Smooth muscle cell (in vitro differentiated cells): ENCODE data around the gene TEX2. TPM values are rescaled to one million over a fixed set of nuclear protein-coding genes. Genes with fewer than 3 reads are reported as not detected.

Source experiments
- DNase-seq: peaks from one replicate; lab custom pipeline; 2025; ENCODE audit not compliant: unreplicated experiment; lab: John Stamatoyannopoulos, UW
- H2AFZ ChIP-seq: fragments of 200-600 bp; sonication (generic); 2 replicates; pipeline ENCODE4 v1.6.0; 2016; ENCODE audit warnings: antibody characterized with exemption, low read depth, mild to moderate bottlenecking
- H3F3A ChIP-seq: fragments of 200-600 bp; sonication (generic); 2 replicates; pipeline ENCODE4 v1.6.0; 2017; ENCODE audit warnings: antibody characterized with exemption, low read depth
- H3K27ac ChIP-seq: fragments of 200-600 bp; sonication (generic); 2 replicates; pipeline ENCODE4 v1.5.1; 2016; ENCODE audit warnings: low read depth, mild to moderate bottlenecking
- H3K27me3 ChIP-seq: fragments of 200-600 bp; sonication (generic); 2 replicates; pipeline ENCODE4 v1.6.1; 2016; ENCODE audit warnings: low read depth, mild to moderate bottlenecking
- H3K36me3 ChIP-seq: fragments of 200-600 bp; sonication (generic); 2 replicates; pipeline ENCODE4 v1.5.1; 2016; ENCODE audit warnings: low read depth
- H3K4me1 ChIP-seq: fragments of 200-600 bp; sonication (generic); 2 replicates; pipeline ENCODE4 v1.5.1; 2016; ENCODE audit warnings: low read depth
- H3K4me2 ChIP-seq: fragments of 200-600 bp; sonication (generic); 2 replicates; pipeline ENCODE4 v1.6.0; 2016; ENCODE audit warnings: mild to moderate bottlenecking
- H3K4me3 ChIP-seq: fragments of 200-600 bp; sonication (generic); 2 replicates; pipeline ENCODE4 v1.5.1; 2016; ENCODE audit warnings: mild to moderate bottlenecking
- H3K79me2 ChIP-seq: fragments of 200-600 bp; sonication (generic); 2 replicates; pipeline ENCODE4 v1.6.0; 2016; ENCODE audit warnings: low read depth, mild to moderate bottlenecking
- H3K9ac ChIP-seq: fragments of 200-600 bp; sonication (generic); 2 replicates; pipeline ENCODE4 v1.6.0; 2016; ENCODE audit warnings: low read depth
- H3K9me3 ChIP-seq: fragments of 200-600 bp; sonication (generic); replicated peaks from 2 replicates; pipeline ENCODE4 v1.5.1; 2016; ENCODE audit warnings: low read depth
- H4K20me1 ChIP-seq: fragments of 200-600 bp; sonication (generic); 2 replicates; pipeline ENCODE4 v1.6.0; 2016; ENCODE audit warnings: low read depth
- CTCF ChIP-seq: fragments of 200-600 bp; sonication (generic); IDR thresholded peaks from 2 replicates; pipeline ENCODE4 v1.5.1; 2017; ENCODE audit warnings: borderline replicate concordance, mild to moderate bottlenecking, antibody characterized with exemption; ENCODE audit not compliant: insufficient read depth, poor library complexity, severe bottlenecking
- WGBS: methylation state at CpG from one replicate; pipeline ENCODE4 v1.1.7; 2016; ENCODE audit warnings: low lambda C conversion rate; 5-methylcytosine and 5-hydroxymethylcytosine counted together
- polyA plus RNA-seq: library from polyadenylated mRNA; unstranded; fragments of >200 nt; fragmentation: Nextera tagmentation; extraction: Ambion mirVana; gene quantifications from 2 replicates; pipeline ENCODE4 v1.2.1, GENCODE V29; 2016
- total RNA-seq: library from RNA; depleted of rRNA; stranded (reverse); fragments of >200 nt; gene quantifications from 2 replicates; pipeline ENCODE4 v1.2.3, GENCODE V29; 2014

The TEX2 gene
- total and polyA plus RNA-seq, 2 experiments from 2014 or later = 8.6 to 26.2 TPM

GRCh38 chr17:64117981-64118979 is 144.8 kb downstream of the TEX2 start:
- peaks cover 55% of the 10 kb centered on the region for H4K20me1 ChIP-seq
- H3K9me3 ChIP-seq = no peaks in the 10 kb centered on the region
- H3K4me1 ChIP-seq = no peaks in the 10 kb centered on the region
- H3F3A ChIP-seq = no peaks in the 10 kb centered on the region
- no peak overlapping the region for H2AFZ ChIP-seq
- no peak overlapping the region for H3K27ac ChIP-seq
- no peak overlapping the region for H3K4me3 ChIP-seq
- TF ChIP-seq CTCF = no peak
- no peaks in the 10 kb centered on the region for H3K27me3 ChIP-seq
- H3K4me2 ChIP-seq = no peak overlapping the region
- 84% methylated on average over 10 of the region's 10 CpGs for WGBS
- no peak for DNase-seq
- H3K9ac ChIP-seq = no peak overlapping the region
- H3K36me3 ChIP-seq = no peaks in the 10 kb centered on the region
- H3K79me2 ChIP-seq = peaks cover 20% of the 10 kb centered on the region

- no peaks in the 10 kb centered on the region for H3K9me3 ChIP-seq
- WGBS = 22% methylated on average over 7 of the region's 7 CpGs
- no peaks in the 10 kb centered on the region for H3K36me3 ChIP-seq
- no peaks in the 10 kb centered on the region for H3F3A ChIP-seq
- H3K79me2 ChIP-seq = peaks cover 16% of the 10 kb centered on the region
- no peaks in the 10 kb centered on the region for H3K4me1 ChIP-seq
- peak overlapping the region; percentile 47 for H3K4me2 ChIP-seq
- no peak for TF ChIP-seq CTCF
- no peak overlapping the region for H2AFZ ChIP-seq
- H3K4me3 ChIP-seq = no peak overlapping the region
- H3K27me3 ChIP-seq = no peaks in the 10 kb centered on the region
- no peak overlapping the region for H3K9ac ChIP-seq
- DNase-seq = no peak
- peaks cover 38% of the 10 kb centered on the region for H4K20me1 ChIP-seq
- H3K27ac ChIP-seq = peak overlapping the region; percentile 45
Observed at GRCh38 chr17:64115822-64116534, 147.1 kb downstream of the TEX2 start.

GRCh38 chr17:64115043-64115698 is 147.9 kb downstream of the TEX2 start:
- H3K4me1 ChIP-seq = peaks cover 5% of the 10 kb centered on the region
- H3K4me2 ChIP-seq = peak overlapping the region; percentile 12
- H3K27ac ChIP-seq = no peak overlapping the region
- H3K4me3 ChIP-seq = no peak overlapping the region
- no peak overlapping the region for H3K9ac ChIP-seq
- DNase-seq = no peak
- no peaks in the 10 kb centered on the region for H3K27me3 ChIP-seq
- no peaks in the 10 kb centered on the region for H3K9me3 ChIP-seq
- no peak for TF ChIP-seq CTCF
- no peaks in the 10 kb centered on the region for H3K36me3 ChIP-seq
- WGBS = 97% methylated on average over 8 of the region's 8 CpGs
- peaks cover 36% of the 10 kb centered on the region for H4K20me1 ChIP-seq
- H3K79me2 ChIP-seq = peaks cover 15% of the 10 kb centered on the region
- no peak overlapping the region for H2AFZ ChIP-seq
- H3F3A ChIP-seq = no peaks in the 10 kb centered on the region
